Measurements from ENCODE around the gene IRF4.
"Not testable (repeated sequence)": the region's sequence is repeated elsewhere in the genome, so short reads cannot be mapped to it uniquely, and the experiment has no call there.

IRF4 gene

DNA sequence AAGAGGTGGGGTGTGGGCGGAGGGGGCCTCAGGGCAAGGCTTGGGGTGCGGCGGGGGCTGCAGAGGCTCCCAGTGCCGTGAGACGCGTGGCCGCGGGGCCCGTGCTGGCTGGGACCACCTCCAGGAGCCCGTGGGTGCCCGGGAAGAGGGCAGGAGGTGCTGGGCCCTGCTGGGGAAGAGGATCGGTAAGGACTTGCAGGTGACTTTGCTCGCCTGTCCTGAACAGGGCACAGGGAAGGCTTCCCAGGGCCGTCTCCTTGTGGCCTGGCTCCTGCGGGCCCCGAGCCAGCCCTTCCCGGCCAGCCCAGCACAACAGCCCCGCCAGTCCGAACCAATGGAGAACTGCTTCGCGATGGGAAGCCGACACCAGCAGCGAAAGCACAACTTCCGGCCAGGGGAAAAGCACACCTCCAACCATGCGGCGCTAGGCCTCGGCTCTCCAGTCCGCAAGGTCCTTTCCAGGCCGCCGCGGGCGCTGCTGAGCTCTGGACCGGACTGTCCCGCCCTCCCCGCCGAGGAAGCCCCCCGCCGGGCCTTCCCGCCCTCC is 32.3 kb downstream of the IRF4 start:
- H3K4me2 ChIP-seq (ENCODE audit: low read depth, low read length, poor library complexity, severe bottlenecking), result no peak overlapping the region
- H2AFZ ChIP-seq (ENCODE audit: low read depth, low read length, severe bottlenecking), result no peak overlapping the region
- H3K36me3 ChIP-seq (ENCODE audit: low read length), result no peaks in the 10 kb centered on the region
- no peaks in the 10 kb centered on the region for H3K9me3 ChIP-seq (ENCODE audit: insufficient read depth, low read length)
- no peak overlapping the region for H3K27ac ChIP-seq (ENCODE audit: low read depth, low read length)
- no peak overlapping the region for H3K4me3 ChIP-seq (ENCODE audit: insufficient read depth, low read length, poor library complexity, severe bottlenecking)
- H3F3A ChIP-seq (ENCODE audit: insufficient read depth), result no peaks in the 10 kb centered on the region
- H3K9me2 ChIP-seq (replicated peaks; ENCODE audit: insufficient read depth, low read length), result no peaks in the 10 kb centered on the region
- no peak for TF ChIP-seq EZH2phosphoT487 (conservative IDR thresholded peaks at IDR 0.05; ENCODE audit: low read length)
- TF ChIP-seq, protein P1, sequence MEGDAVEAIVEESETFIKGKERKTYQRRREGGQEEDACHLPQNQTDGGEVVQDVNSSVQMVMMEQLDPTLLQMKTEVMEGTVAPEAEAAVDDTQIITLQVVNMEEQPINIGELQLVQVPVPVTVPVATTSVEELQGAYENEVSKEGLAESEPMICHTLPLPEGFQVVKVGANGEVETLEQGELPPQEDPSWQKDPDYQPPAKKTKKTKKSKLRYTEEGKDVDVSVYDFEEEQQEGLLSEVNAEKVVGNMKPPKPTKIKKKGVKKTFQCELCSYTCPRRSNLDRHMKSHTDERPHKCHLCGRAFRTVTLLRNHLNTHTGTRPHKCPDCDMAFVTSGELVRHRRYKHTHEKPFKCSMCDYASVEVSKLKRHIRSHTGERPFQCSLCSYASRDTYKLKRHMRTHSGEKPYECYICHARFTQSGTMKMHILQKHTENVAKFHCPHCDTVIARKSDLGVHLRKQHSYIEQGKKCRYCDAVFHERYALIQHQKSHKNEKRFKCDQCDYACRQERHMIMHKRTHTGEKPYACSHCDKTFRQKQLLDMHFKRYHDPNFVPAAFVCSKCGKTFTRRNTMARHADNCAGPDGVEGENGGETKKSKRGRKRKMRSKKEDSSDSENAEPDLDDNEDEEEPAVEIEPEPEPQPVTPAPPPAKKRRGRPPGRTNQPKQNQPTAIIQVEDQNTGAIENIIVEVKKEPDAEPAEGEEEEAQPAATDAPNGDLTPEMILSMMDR (IDR thresholded peaks at IDR 0.05; ENCODE audit: insufficient read depth, low read length, poor library complexity, severe bottlenecking), result no peak
- H3K9ac ChIP-seq (ENCODE audit: low read length), result no peak overlapping the region
- H3K79me2 ChIP-seq (ENCODE audit: insufficient read depth, low read length), result no peaks in the 10 kb centered on the region
- H4K20me1 ChIP-seq (ENCODE audit: low read depth, low read length), result no peaks in the 10 kb centered on the region
- H3K27me3 ChIP-seq (ENCODE audit: low read length), result no peaks in the 10 kb centered on the region

DNA sequence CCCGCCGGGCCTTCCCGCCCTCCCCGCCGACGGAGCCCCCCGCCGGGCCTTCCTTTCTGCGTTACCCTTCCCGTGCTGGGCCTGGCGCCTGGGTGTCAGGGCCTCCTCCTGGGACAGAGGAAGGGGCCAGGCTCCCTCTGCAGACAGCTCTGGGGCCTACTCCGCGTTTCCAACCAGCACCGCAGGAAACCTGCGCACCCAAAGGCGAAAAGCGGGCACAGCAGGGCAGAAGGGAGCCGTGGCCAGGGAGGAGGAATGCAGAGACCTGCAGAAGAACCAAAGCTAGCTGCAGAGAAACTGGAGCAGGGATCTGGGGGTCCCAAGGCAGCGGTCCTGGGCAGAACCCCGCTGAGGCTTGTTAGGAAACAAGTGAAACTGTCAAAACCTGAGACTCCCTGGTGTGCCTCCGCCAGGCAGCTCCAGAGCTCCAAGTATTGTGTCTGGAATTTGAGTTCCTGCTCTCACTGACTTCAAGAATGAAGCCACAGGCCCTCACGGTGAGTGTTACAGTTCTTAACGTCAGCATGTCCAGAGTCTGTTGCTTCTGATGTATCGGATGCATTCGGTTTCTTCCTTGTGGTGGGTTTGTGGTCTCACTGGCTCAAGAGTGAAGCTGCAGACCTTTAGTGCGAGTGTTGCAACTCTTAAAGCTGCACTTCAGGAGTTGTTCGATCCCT is 33.3 kb downstream of the IRF4 start:
- H3K4me3 ChIP-seq (ENCODE audit: insufficient read depth, low read length, poor library complexity, severe bottlenecking), result no peak overlapping the region
- H3F3A ChIP-seq (ENCODE audit: insufficient read depth), result no peaks in the 10 kb centered on the region
- H3K27ac ChIP-seq (ENCODE audit: low read depth, low read length), result no peak overlapping the region
- no peaks in the 10 kb centered on the region for H3K27me3 ChIP-seq (ENCODE audit: low read length)
- TF ChIP-seq, protein P1 (IDR thresholded peaks at IDR 0.05; ENCODE audit: insufficient read depth, low read length, poor library complexity, severe bottlenecking), result no peak
- no peak for TF ChIP-seq EZH2phosphoT487 (conservative IDR thresholded peaks at IDR 0.05; ENCODE audit: low read length)
- H2AFZ ChIP-seq (ENCODE audit: low read depth, low read length, severe bottlenecking), result no peak overlapping the region
- no peak overlapping the region for H3K9ac ChIP-seq (ENCODE audit: low read length)
- H3K9me3 ChIP-seq (ENCODE audit: insufficient read depth, low read length), result no peaks in the 10 kb centered on the region
- no peaks in the 10 kb centered on the region for H4K20me1 ChIP-seq (ENCODE audit: low read depth, low read length)
- no peaks in the 10 kb centered on the region for H3K36me3 ChIP-seq (ENCODE audit: low read length)
- no peaks in the 10 kb centered on the region for H3K9me2 ChIP-seq (replicated peaks; ENCODE audit: insufficient read depth, low read length)
- no peaks in the 10 kb centered on the region for H3K79me2 ChIP-seq (ENCODE audit: insufficient read depth, low read length)
- no peak overlapping the region for H3K4me2 ChIP-seq (ENCODE audit: low read depth, low read length, poor library complexity, severe bottlenecking)

DNA sequence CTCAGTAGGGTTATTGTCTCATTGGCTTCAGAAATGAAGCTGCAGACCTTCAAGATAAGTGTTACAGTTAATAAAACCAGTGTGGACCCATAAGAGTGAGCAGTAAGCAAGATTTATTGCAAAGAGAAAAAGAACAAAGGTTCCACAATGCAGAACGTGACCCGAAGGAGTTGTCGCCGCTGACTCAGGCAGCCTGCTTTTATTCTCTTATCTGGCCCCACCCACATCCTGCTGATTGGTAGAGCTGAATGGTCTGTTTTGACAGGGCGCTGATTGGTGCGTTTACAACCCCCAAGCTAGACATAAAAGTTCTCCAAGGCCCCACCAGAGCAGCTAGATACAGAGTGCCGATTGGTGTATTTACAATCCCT is 33.9 kb downstream of the IRF4 start:
- H3K4me3 ChIP-seq (ENCODE audit: insufficient read depth, low read length, poor library complexity, severe bottlenecking); H3K4me2 ChIP-seq (ENCODE audit: low read depth, low read length, poor library complexity, severe bottlenecking); H3F3A ChIP-seq (ENCODE audit: insufficient read depth); H3K79me2 ChIP-seq (ENCODE audit: insufficient read depth, low read length); H3K36me3 ChIP-seq (ENCODE audit: low read length); H4K20me1 ChIP-seq (ENCODE audit: low read depth, low read length); H3K9me2 ChIP-seq (replicated peaks; ENCODE audit: insufficient read depth, low read length); H3K27ac ChIP-seq (ENCODE audit: low read depth, low read length); H3K9ac ChIP-seq (ENCODE audit: low read length); H2AFZ ChIP-seq (ENCODE audit: low read depth, low read length, severe bottlenecking); H3K27me3 ChIP-seq (ENCODE audit: low read length); H3K9me3 ChIP-seq (ENCODE audit: insufficient read depth, low read length): not testable (repeated sequence)

DNA sequence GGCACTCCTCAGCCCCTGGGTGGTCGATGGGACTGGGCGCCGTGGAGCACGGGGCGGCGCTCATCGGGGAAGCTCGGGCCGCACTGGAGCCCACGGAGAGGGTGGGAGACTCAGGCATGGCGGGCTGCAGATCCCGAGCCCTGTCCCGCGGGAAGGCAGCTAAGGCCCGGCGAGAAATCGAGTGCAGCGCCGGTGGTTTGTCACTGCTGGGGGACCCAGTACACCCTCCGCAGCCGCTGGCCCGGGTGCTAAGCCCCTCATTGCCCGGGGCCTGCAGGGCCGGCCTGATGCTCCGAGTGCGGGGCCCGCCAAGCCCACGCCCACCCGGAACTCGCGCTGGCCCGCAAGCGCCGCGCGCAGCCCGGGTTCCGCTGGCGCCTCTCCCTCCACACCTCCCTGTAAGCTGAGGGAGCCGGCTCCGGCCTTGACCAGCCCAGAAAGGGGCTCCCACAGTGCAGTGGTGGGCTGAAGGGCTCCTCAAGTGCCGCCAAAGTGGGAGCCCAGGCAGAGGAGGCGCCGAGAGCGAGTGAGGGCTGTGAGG is 34.7 kb downstream of the IRF4 start:
- H3K9me3 ChIP-seq (ENCODE audit: insufficient read depth, low read length); H3K9ac ChIP-seq (ENCODE audit: low read length): not testable (repeated sequence)

More for the DNA sequence above, 34.7 kb downstream of the IRF4 start:
- H3F3A ChIP-seq (ENCODE audit: insufficient read depth); H3K36me3 ChIP-seq (ENCODE audit: low read length); H2AFZ ChIP-seq (ENCODE audit: low read depth, low read length, severe bottlenecking); H3K27ac ChIP-seq (ENCODE audit: low read depth, low read length); H3K4me2 ChIP-seq (ENCODE audit: low read depth, low read length, poor library complexity, severe bottlenecking); H3K27me3 ChIP-seq (ENCODE audit: low read length); H3K4me3 ChIP-seq (ENCODE audit: insufficient read depth, low read length, poor library complexity, severe bottlenecking); H3K9me2 ChIP-seq (replicated peaks; ENCODE audit: insufficient read depth, low read length); H4K20me1 ChIP-seq (ENCODE audit: low read depth, low read length); H3K79me2 ChIP-seq (ENCODE audit: insufficient read depth, low read length): not testable (repeated sequence)
